Neural progenitor cell (in vitro differentiated cells): ENCODE measurements around the gene THEM5.

ENCODE experiments used
- CTCF ChIP-seq: fragments of 200-600 bp; sonication (generic); IDR thresholded peaks from 2 replicates; pipeline ENCODE4 v1.5.1; 2017; ENCODE audit warnings: antibody characterized with exemption, mild to moderate bottlenecking
- EZH2phosphoT487 ChIP-seq: fragments of 200-600 bp; sonication (generic); IDR thresholded peaks from 2 replicates; pipeline ENCODE4 v1.6.1; 2017; ENCODE audit warnings: antibody characterized with exemption

- TF ChIP-seq CTCF = no peak
- no peak for TF ChIP-seq EZH2phosphoT487
Measured at GRCh38 chr1:151814426-151814825, 39.1 kb downstream of the THEM5 start.
